ENCODE data around the gene MAEL. TPM values are rescaled to one million over a fixed set of nuclear protein-coding genes. Genes with fewer than 3 reads are reported as not detected.

Gene MAEL
- total and polyA plus RNA-seq, 2 of the 8 experiments (the other 6 are each of a cell fraction or from before 2014, with no cell fraction given), result 0.03 TPM; not detected in 1

DNA sequence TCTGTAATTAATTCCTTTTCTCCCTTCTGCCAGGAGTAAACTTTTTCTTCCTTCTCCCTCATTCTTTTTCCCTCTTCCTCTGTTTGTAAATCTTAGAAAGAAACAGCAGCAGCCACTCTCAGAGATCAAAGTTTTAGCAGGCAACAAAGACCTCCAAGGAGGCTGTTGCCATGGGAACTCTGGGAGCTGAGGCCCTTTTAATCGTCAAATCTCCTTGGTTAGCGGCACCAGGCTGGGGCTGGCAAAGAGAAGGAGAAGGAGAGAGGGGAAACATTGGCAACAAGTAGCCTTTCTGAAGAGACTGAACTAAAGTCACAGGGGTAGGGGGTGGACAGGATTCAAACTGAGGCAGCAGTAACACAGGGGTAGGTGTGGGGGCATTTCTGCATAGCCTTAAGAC is 38.9 kb upstream of the MAEL start:
- Histone ChIP-seq H2BK15ac (ENCODE audit: low read length) (no peak overlapping the region), H3K79me1 (ENCODE audit: low read depth, low read length) (no peaks in the 10 kb centered on the region), H3K36me3 (ENCODE audit: control insufficient read depth in 2 of 4, insufficient read depth in 4 of 4, low read length in 3 of 4) (no peaks in the 10 kb centered on the region), H3K4me2 (ENCODE audit: insufficient read depth in 1 of 2, low read depth in 2 of 2, low read length in 2 of 2) (peak overlapping the region; percentile 6 to 25; a peak in 3 of 4 replicates), H2AK5ac (ENCODE audit: low read depth, low read length) (no peak overlapping the region), H4K5ac (ENCODE audit: insufficient read length, low read depth, low read length) (no peak overlapping the region), H4K20me1 (replicated peaks in 1 of 2; ENCODE audit: control insufficient read depth in 1 of 2, insufficient read depth in 2 of 2, low read length in 2 of 2) (no peaks in the 10 kb centered on the region), H3K9me3 (ENCODE audit: insufficient read depth in 2 of 2, low read depth in 1 of 2, low read length in 1 of 2) (no peaks in the 10 kb centered on the region), H3K4me3 (ENCODE audit: extremely low read depth in 1 of 4, insufficient read depth in 2 of 4, low read depth in 3 of 4, low read length in 4 of 4) (no peak overlapping the region), H4K91ac (replicated peaks; ENCODE audit: insufficient read length, low read length) (no peak overlapping the region), H3K79me2 (ENCODE audit: control insufficient read depth in 1 of 2, insufficient read depth in 2 of 2, low read length in 2 of 2) (no peaks in the 10 kb centered on the region), H3K27me3 (replicated peaks in 1 of 4; ENCODE audit: control insufficient read depth in 3 of 4, extremely low read depth in 1 of 4, insufficient read depth in 3 of 4, low read length in 3 of 4) (peaks cover 3 to 21% (median 17%) of the 10 kb centered on the region in 4 experiments), H3K4me1 (replicated peaks in 1 of 4; ENCODE audit: control insufficient read depth in 3 of 4, insufficient read depth in 4 of 4, low read length in 3 of 4) (peaks cover 4 to 16% (median 13%) of the 10 kb centered on the region in 4 experiments; a peak in 6 of 7 replicates), H3K14ac (ENCODE audit: insufficient read length) (no peak overlapping the region), H3K56ac (replicated peaks; ENCODE audit: insufficient read length, low read depth, low read length) (no peak overlapping the region), H3K23me2 (ENCODE audit: low read depth, low read length) (no peaks in the 10 kb centered on the region; the same call in 1 of the 2 replicates), H3K27ac (ENCODE audit: low read depth, low read length) (no peak overlapping the region), H2BK12ac (ENCODE audit: low read depth, low read length) (no peak overlapping the region), H3K9ac (replicated peaks in 1 of 4; ENCODE audit: extremely low read depth in 1 of 4, low read depth in 3 of 4, low read length in 3 of 4) (no peak overlapping the region), H4K8ac (ENCODE audit: extremely low read depth, insufficient read depth, low read length) (no peak overlapping the region), H2AFZ (ENCODE audit: low read length) (no peak overlapping the region), H3K4ac (replicated peaks; ENCODE audit: insufficient read length, low read depth, low read length) (no peak overlapping the region), H3K18ac (ENCODE audit: extremely low read depth, low read length) (no peak overlapping the region), H2BK5ac (ENCODE audit: low read depth, low read length) (no peak overlapping the region), H2BK20ac (ENCODE audit: low read length) (no peak overlapping the region), H2BK120ac (replicated peaks; ENCODE audit: low read depth, low read length) (no peak overlapping the region), H3K23ac (ENCODE audit: insufficient read length) (no peak overlapping the region)
- FAIRE-seq (no peak), DNase-seq (ENCODE audit: low read depth in 1 of 2, low spot score in 2 of 2) (no peak)
- CTCF ChIA-PET (ENCODE audit: partially characterized antibody), result interaction anchor here (0.6 to 0.9 kb wide), 2 partner anchors 9 to 1778 kb away, joined by 3 read pairs; no protein-coding TSS in a partner anchor
- 4% methylated on average over 2 of the region's 2 CpGs; no CpG with 5 or more reads in 1 of the 2 experiments for WGBS, 2 experiments (ENCODE audit: extremely low coverage in 1 of 2, insufficient coverage in 1 of 2, insufficient read length in 1 of 2, insufficient replicate concordance in 2 of 2, low coverage in 1 of 2, low lambda C conversion rate in 2 of 2, missing lambda C conversion rate in 1 of 2)
- POLR2A ChIA-PET (ENCODE audit: partially characterized antibody), result no interaction called here
- TF ChIP-seq, protein P1, sequence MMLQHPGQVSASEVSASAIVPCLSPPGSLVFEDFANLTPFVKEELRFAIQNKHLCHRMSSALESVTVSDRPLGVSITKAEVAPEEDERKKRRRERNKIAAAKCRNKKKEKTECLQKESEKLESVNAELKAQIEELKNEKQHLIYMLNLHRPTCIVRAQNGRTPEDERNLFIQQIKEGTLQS (IDR thresholded peaks at IDR 0.05; ENCODE audit: insufficient read depth, low read depth, low read length), result no peak
- TF ChIP-seq CREB1 (IDR thresholded peaks at IDR 0.05), result no peak
- TF ChIP-seq NRF1 (IDR thresholded peaks at IDR 0.05; ENCODE audit: low read depth, low read length), result no peak
- TF ChIP-seq KDM5A (IDR thresholded peaks at IDR 0.05; ENCODE audit: low read length), result no peak
- no peak for TF ChIP-seq SP1 (IDR thresholded peaks at IDR 0.05; ENCODE audit: low read depth, low read length)
- TF ChIP-seq KDM4A (IDR thresholded peaks at IDR 0.05; ENCODE audit: low read depth, low read length, severe bottlenecking), result no peak
- TF ChIP-seq SP4 (IDR thresholded peaks at IDR 0.05; ENCODE audit: low read length), result no peak
- TF ChIP-seq HDAC6 (IDR thresholded peaks at IDR 0.05; ENCODE audit: low read depth, low read length), result no peak
- TF ChIP-seq TCF12 (IDR thresholded peaks at IDR 0.05; ENCODE audit: low read depth, low read length), result no peak
- TF ChIP-seq CEBPB (IDR thresholded peaks at IDR 0.05; ENCODE audit: low read depth, low read length), result no peak
- no peak for TF ChIP-seq YY1 (IDR thresholded peaks at IDR 0.05; ENCODE audit: low read depth, low read length)
- TF ChIP-seq, protein P2, sequence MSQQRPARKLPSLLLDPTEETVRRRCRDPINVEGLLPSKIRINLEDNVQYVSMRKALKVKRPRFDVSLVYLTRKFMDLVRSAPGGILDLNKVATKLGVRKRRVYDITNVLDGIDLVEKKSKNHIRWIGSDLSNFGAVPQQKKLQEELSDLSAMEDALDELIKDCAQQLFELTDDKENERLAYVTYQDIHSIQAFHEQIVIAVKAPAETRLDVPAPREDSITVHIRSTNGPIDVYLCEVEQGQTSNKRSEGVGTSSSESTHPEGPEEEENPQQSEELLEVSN (IDR thresholded peaks at IDR 0.05), result no peak
- TF ChIP-seq SIN3A (conservative IDR thresholded peaks at IDR 0.05 in 1 of 2, IDR thresholded peaks at IDR 0.05 in 1 of 2; ENCODE audit: low read depth in 1 of 2, low read length in 2 of 2), result no peak
- no peak for TF ChIP-seq CBX8 (IDR thresholded peaks at IDR 0.05; ENCODE audit: borderline replicate concordance, low read depth, low read length)
- TF ChIP-seq CHD1 (IDR thresholded peaks at IDR 0.05; ENCODE audit: low read depth, low read length), result no peak

All from H1 (cell line).